HL-60 (cell line): ENCODE results near the gene GRK1.

Experiments used
- DNase-seq, 2 experiments: peaks; one replicate each; pipeline ENCODE4 v3.0.0-alpha.2; 2010 to 2020; ENCODE audit warnings: low read depth in 1 of 2, low spot score in 1 of 2
- H3K27ac ChIP-seq: fragments of 250-450 bp; sonication (Bioruptor Pico); replicated peaks from 2 replicates; pipeline ENCODE4 v1.5.1; 2020; ENCODE audit warnings: mild to moderate bottlenecking, moderate library complexity
- H3K27me3 ChIP-seq: fragments of 250-450 bp; sonication (Bioruptor Pico); 2 replicates; pipeline ENCODE4 v1.5.1; 2021; ENCODE audit warnings: mild to moderate bottlenecking, moderate library complexity; ENCODE audit not compliant: insufficient read depth, poor library complexity, severe bottlenecking
- H3K4me3 ChIP-seq: replicated peaks from 2 replicates; pipeline ENCODE4 v1.5.1; 2011; ENCODE audit warnings: mild to moderate bottlenecking, control low read depth, low read length; ENCODE audit not compliant: insufficient read depth
- CTCF ChIP-seq: IDR thresholded peaks from one replicate; pipeline ENCODE4 v1.5.1; 2011; ENCODE audit warnings: low read length, control low read depth, inconsistent platforms; ENCODE audit not compliant: insufficient read depth
- GABPA ChIP-seq: IDR thresholded peaks from 2 replicates; pipeline ENCODE4 v1.6.1; 2012; ENCODE audit warnings: low read depth
- POLR2AphosphoS5 ChIP-seq: IDR thresholded peaks from 2 replicates; pipeline ENCODE4 v1.6.1; 2012; ENCODE audit warnings: low read depth
- REST ChIP-seq: IDR thresholded peaks from 2 replicates; pipeline ENCODE4 v1.6.1; 2012; ENCODE audit warnings: low read depth; ENCODE audit not compliant: insufficient replicate concordance
- SPI1 ChIP-seq: IDR thresholded peaks from 2 replicates; pipeline ENCODE4 v1.6.1; 2012; ENCODE audit warnings: low read depth, mild to moderate bottlenecking, borderline replicate concordance

Gene GRK1

GRCh38 chr13:113629866-113630265 is 37.2 kb upstream of the GRK1 start:
- Histone ChIP-seq H3K4me3 (no peak overlapping the region), H3K27ac (no peak overlapping the region), H3K27me3 (no peaks in the 10 kb centered on the region)
- no peak for DNase-seq
- no peak for TF ChIP-seq GABPA

- Histone ChIP-seq H3K27ac (no peak overlapping the region), H3K4me3 (no peak overlapping the region), H3K27me3 (no peaks in the 10 kb centered on the region)
- no peak for DNase-seq
- no peak for TF ChIP-seq CTCF
- no peak for TF ChIP-seq SPI1
- TF ChIP-seq GABPA: no peak
- TF ChIP-seq POLR2AphosphoS5: no peak
- TF ChIP-seq REST: no peak
Observed at GRCh38 chr13:113630296-113630695, 36.7 kb upstream of the GRK1 start.

- TF ChIP-seq CTCF (no peak), GABPA (no peak), POLR2AphosphoS5 (no peak), SPI1 (no peak), REST (no peak)
- no peak for DNase-seq
Observed at GRCh38 chr13:113630804-113631203, 36.2 kb upstream of the GRK1 start.

GRCh38 chr13:113631341-113632095 is 35.5 kb upstream of the GRK1 start:
- no peak for DNase-seq
- TF ChIP-seq POLR2AphosphoS5: no peak
- no peak overlapping the region for H3K27ac ChIP-seq
- H3K27me3 ChIP-seq: no peaks in the 10 kb centered on the region
- no peak overlapping the region for H3K4me3 ChIP-seq

More at GRCh38 chr13:113630804-113631203, 36.2 kb upstream of the GRK1 start:
- H3K4me3 ChIP-seq: no peak overlapping the region
- H3K27ac ChIP-seq: no peak overlapping the region
- no peaks in the 10 kb centered on the region for H3K27me3 ChIP-seq
